ENCODE measurements around the gene LZTFL1.

DNA sequence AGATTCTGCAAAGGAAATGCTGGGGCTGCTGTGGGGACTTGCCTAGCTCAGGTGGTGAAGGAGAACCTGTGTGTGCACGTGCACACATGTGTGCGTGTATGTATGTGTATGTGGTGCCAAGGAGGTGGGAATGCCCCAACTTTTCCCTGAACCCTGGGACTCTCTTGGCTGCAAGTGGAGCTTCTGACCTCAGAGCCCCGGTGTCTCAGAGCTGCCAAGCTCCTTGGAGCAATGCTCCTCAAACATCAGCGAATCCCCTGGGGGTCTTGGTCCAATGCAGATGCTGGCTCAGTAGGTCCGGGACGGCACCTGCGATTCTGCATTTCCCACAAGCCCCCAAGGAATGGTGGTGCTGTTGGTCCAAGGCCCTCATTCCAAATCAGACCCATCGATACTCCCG lies 39.8 kb downstream of the LZTFL1 start:
- TF ChIP-seq POLR2A (IDR thresholded peaks at IDR 0.05), result no peak
- TF ChIP-seq, protein P1, sequence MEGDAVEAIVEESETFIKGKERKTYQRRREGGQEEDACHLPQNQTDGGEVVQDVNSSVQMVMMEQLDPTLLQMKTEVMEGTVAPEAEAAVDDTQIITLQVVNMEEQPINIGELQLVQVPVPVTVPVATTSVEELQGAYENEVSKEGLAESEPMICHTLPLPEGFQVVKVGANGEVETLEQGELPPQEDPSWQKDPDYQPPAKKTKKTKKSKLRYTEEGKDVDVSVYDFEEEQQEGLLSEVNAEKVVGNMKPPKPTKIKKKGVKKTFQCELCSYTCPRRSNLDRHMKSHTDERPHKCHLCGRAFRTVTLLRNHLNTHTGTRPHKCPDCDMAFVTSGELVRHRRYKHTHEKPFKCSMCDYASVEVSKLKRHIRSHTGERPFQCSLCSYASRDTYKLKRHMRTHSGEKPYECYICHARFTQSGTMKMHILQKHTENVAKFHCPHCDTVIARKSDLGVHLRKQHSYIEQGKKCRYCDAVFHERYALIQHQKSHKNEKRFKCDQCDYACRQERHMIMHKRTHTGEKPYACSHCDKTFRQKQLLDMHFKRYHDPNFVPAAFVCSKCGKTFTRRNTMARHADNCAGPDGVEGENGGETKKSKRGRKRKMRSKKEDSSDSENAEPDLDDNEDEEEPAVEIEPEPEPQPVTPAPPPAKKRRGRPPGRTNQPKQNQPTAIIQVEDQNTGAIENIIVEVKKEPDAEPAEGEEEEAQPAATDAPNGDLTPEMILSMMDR (IDR thresholded peaks at IDR 0.05), result no peak
